GM21515 (cell line): ENCODE data around the gene ST6GALNAC1.

Experiments used
- ATAC-seq: cut with Tn5 transposase; IDR thresholded peaks from one replicate; pipeline ENCODE4 v1.9.1; 2021; ENCODE audit not compliant: unreplicated experiment

ST6GALNAC1 gene, protein sequence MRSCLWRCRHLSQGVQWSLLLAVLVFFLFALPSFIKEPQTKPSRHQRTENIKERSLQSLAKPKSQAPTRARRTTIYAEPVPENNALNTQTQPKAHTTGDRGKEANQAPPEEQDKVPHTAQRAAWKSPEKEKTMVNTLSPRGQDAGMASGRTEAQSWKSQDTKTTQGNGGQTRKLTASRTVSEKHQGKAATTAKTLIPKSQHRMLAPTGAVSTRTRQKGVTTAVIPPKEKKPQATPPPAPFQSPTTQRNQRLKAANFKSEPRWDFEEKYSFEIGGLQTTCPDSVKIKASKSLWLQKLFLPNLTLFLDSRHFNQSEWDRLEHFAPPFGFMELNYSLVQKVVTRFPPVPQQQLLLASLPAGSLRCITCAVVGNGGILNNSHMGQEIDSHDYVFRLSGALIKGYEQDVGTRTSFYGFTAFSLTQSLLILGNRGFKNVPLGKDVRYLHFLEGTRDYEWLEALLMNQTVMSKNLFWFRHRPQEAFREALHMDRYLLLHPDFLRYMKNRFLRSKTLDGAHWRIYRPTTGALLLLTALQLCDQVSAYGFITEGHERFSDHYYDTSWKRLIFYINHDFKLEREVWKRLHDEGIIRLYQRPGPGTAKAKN

DNA sequence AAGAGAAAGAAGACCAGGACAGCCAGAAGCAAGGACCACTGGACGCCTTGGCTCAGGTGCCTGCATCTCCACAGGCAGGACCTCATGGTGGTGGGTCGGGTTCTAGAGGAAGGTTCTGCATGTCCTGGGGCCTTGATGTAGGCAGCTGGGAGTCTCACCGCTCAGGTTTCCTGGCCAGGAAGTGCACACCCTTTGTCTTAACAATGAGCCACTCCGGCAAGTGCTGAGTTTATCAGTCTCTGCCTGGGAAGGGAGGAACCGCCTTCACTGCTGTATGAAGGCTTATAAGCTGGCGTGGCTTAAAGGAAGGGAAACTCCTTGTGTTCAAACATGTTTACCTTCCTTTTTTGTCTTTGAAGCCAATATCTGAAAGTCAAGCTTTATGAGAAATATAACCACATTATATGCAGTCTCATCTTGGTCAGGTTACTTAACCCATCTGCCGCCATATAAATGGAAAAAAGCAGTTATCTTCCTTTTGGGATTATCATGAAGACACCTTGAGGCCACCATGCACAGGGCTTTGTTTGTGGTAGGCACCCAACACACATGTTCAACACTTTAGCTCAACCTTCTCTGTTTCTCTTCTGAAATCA lies at the start of gene ST6GALNAC1:
Gene ST6GALNAC1, minus strand, starts transcription at position 205 of the 596 bp plus-strand sequence. Its CDS starts 119 bp downstream, at position 86.
- ATAC-seq, result no peak

DNA sequence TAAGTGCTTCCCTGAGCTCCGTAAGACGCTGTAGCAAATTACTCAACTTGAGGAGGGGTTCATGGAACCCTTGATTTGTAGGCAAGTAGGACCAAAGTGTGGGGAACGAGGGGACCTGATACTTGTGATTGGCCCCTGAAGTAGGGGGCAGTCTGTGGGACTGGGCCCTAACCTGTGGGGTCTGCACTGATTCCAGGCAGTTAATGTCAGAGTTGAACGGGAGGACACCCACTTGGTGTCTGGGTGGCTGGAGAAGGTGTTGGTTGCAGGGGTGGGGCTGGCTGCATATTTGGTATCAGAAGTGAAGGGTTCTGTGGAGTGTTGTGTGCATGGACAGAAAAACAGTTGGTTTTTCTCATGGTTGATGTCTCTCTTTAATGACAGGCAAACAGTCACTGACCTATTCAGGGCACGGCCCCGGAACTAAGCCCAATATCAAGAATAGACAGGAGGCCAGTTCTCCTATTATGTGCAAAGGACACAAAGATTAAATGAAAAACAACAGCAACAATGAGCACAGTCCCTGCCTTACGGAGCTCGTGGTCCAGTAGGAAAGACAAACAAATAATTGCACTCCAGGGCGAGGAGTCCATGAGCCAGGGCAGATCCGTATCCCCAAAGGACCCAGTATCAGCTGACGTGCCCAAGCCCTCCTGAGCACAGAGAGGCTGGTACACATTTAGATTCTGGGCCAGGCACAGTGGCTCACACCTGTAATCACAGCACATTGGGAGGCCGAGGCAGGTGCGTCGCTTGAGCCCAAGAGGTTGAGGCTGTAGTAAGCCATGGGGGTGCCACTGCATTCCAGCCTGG lies 48.0 kb upstream of the ST6GALNAC1 start:
- ATAC-seq, result no peak

DNA sequence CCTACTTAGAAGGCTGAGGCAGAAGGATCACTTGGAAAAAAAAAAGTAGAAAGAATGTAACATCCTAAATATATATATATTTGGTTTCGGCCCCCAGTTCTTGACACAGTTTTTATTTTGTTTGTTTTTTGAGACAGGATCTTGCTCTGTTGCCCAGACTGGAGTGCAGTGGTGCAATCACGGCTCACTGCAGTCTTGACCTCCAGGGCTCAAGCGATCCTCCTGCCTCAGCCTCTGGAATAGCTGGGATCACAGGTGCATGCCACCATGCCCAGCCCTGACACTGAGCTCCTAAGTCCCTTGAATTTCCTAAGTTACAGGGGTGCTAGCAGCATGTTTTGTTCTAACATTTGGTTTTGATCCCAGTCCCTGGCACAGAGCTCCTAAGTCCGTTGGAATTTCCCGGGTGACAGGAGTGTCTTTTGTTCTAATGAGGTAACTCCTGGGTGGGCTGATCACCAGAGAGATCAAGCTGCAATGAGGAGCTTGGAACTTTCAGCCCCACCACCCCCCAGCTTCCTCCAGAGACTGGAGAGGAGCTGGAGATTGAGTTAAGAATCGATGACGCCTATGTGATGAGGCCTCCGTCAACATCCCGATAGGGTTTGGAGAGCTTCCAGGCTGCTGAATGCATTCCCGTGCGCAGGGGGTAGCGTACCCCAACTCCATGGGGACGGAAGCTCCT lies 47.2 kb upstream of the ST6GALNAC1 start:
- no peak for ATAC-seq

DNA sequence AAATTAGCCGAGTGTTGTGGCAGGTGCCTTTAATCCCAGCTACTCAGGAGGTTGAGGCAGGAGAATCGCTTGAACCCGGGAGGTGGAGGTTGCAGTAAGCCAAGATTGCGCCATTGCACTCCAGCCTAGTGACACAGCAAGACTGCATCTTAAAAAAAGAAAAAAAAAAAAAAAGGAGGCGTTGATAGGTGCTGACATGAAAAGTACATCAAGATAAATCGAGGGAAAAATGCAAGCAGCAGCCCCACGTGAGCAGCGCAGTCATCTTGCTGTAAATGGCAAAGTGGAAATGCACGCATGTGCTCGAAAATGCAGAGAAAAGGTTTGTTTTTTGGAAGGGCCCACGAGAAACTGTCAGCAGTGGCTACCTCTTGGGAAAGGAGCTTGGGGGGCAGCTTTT lies 46.3 kb upstream of the ST6GALNAC1 start:
- ATAC-seq, result no peak

DNA sequence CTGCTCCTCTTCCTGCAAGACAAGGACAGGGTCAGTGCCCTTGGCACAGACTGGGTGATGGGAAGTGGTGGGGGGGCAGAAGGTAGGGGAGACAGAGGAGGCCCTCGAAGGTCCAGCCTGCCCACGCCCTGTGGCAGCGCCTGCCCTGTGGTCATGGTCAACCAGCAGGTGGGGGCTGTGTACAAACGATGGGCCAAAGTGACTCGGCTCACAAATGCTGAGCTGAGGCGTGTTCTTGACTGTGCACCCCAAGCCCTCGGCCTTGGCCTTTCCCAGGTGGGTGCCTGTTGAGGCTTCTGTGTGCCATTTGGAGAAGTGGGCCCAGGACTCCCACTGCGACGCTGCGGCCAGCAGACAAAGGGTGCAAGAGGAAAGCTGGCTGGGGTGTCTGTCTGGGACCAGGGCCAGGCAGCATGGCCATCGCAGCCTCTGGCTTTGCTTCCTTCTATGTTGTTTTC lies 44.6 kb upstream of the ST6GALNAC1 start:
- ATAC-seq, result no peak

DNA sequence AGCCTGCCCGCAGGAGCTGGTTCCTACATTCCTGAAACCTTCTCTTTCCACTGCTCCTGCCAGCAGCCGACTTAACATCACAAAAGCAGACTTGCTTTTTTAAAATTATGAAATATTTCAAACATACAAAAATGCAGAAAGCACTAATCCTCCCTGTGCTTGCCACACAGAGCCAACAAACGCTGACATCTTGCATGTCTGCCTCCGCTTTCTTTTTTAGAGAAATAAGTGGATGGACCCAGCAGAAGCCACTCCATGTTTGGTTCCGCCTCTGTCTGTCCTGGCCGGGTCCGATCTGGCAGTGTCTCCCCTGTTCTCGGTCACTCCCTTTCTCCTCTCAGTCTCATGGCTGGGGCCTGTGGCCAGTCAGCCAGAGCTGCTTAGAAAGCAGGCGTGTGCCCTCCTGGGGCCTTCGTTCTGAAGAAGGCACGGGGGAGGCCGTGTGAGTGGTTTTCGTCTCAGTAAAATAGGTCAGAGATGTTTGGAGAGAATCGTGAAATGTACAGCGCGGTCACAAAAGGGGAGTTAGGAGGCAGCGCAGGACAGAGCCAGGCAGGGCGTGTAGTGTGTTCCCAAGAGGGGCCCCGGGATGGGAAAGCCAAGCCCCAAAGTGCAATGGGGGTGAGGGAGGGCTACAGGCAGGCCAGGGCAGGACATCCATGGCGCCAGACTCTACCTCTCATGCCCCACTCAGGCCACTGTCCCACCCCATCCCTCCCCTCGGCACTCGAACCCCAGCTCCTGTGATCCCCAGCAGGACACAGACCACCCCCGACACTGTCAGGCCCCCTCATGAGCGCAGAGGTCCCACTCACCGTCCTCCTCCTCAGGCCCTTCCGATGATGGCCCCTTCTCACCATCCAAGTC lies 44.0 kb upstream of the ST6GALNAC1 start:
- ATAC-seq, result no peak

DNA sequence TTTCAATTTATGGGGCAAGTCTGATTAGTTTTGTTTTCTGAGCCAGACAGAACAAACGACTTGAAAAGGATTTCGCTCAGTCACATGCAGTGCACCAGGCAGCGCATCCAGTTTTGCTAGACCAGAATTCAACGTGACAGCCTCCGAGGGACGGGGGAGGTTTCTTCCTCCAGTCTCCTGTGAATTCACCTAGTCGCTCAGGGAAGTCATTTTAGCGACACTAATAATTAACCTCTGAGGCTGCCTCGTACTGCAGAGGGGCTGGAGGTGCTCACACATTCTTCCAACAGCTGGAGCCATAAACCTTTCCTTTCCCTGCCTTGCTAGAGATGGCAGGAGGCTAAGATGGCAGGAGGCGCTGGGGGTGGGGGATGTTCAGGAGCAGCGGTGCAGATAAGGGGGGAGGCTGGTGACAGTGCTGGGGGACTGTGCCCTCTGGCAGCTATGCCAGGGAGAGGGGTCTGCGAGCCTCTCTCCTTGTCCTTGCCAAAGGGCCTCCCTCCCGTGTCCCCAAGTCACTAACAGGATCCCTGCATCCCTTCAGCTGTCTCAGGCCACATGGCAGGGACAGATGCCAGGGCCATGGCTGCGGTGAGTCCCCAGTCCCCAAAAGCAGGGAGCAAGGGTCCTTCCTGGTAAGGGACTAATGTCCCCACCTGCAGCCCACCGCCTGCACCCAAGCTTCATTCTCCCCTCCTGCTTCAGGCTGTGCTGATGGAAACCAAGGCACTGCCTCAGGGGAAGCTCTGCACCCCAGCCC lies 43.2 kb upstream of the ST6GALNAC1 start:
- no peak for ATAC-seq

DNA sequence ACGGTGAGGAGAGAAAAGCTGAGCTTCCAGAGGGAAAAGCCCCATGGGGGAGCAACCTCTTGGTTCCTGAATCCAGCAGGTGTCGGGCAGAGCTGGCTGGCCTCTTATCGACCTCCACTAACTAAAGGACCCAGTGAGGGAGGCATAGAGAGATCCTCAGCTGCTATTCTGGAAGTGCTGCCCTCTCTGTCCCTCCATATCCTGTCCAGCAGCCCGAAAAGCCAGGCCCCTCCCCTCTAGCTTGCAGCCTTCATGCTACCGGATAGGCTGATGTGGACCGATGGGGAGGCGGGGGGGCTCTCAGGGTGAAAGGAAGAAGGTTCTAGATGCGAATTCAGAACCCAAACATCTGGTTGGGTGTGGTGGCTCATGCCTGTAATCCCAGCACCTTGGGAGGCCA lies 42.3 kb upstream of the ST6GALNAC1 start:
- ATAC-seq, result no peak

DNA sequence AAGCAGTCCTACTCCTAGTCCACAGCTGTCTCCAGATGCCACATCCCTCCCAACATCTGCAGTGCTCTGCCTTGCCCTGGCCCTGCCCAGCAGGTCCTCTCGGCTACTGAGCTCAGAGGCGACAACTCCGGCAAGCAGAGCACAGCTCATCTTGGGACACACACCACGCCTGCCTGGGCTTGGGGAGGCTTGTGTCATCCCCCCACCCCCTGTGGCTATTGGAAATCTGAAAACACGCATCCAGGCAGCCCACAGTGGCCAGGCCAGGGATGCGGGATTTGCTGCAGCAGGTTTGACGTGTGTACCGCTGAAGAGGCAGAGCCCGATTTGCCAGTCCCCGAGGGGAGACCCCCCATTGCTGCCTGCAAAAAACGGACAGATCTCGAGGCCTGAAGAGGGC lies 41.8 kb upstream of the ST6GALNAC1 start:
- no peak for ATAC-seq

DNA sequence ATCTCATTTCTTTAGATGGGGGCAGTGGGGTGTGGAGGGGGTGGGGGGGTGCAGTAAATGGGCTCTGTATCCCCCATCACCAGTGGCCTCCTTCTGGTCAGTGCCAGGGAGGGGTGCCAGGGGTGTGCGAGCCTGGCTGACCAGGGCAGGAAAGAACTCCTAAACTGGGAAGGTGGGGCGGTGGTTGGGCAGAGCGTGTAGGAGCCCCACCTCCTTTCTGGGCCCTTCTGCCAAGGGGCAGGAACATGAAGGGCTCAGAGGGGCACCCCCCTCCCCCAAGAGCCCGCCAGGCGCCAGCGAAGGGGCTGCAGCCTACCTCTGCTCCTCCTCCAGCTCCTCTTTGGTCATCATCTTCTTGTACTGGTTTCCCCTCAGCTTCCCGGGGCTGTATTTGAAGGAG lies 41.2 kb upstream of the ST6GALNAC1 start:
- no peak for ATAC-seq

DNA sequence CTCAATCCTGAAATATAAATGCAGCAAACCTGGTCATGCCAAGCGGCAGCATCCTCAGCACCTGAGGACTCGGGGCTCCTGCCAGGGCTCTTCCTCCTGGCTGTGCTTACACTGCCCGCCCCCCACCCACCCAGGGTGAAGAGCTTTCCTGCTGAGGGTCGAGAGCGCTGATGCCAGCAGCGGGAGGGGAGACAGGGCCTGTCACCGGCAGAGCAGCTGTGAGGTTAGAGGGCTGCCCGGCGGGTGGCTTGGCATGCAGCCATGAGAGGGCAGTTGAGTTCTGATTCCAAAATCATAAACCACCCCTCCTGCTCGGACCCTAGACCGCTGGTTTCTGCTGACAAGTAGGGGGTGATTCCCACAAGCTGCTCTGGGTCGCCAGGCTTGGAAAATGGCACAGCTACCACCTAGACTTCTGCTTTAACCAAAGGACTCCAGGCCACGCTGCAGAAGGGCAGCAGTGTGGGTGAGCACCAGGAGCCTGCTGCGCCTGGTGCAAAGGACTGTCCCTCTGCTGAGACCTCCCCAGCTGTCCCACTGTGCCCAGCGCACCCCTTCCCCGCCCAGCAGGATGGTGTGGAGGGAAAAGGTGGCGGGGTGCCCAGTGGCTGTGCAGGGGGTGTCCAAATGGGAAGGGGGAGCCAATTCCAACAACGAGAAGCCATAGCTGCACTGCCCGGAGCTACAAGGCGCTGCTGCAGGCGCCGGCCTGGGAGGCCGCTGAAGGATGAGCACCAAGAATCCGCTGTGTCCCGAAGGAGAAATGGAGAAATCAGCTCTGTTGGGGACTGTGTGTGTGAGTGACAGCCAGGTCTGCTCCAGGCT lies 40.6 kb upstream of the ST6GALNAC1 start:
- ATAC-seq, result no peak

DNA sequence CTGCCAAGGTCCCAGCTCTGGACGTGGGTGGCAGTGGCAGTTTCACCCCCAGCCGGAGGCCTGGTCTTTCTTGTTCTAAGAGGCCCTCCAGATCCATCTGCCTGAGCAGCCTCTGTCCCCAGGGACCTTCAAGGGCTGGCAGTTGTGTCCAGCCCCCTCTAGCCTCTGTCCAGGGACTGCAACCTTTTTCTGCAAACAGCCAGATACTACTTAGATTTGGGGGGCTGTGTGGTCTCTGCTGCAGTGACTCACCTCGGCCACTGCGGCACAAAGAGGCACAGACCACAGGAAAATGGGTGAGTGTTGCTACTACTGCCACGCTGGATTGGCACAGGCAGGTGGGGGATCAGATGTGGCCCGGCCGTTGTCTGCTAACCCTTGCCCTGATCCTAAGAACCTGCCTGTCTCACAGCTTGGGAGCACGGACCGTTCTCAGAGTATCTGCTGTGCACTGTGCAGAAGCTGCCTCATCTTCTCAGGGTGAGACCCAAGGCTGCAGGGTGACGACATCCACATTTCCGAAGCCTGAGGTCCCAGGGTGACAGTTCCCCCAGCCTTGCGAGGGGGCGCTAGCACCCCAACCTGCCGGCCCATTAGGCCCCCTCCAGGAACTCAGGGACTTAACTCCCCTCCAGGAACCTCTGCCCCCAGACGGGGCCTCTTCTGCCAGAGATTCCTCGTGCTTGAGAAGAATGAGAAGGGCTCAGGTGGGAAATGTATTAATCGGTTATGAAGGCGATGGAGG lies 39.6 kb upstream of the ST6GALNAC1 start:
- no peak for ATAC-seq

DNA sequence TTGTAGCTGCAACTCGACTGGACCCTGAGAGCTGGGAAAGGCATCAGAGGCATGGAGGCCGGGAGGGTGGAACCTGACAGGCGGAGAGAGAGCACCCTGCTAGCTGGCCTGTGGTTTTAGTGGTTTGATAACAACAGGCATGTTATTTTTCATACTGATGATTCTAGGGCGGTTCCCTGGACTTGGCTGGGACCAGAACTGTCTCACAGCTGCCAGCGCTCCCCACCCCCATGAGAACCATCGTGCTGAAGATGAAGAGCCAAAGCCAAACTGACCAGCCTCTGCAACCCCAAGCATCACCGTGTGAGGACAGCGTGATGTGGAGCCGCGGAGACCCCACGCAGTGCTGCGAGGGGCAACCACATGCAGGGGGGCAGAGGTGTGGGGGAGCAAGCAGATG lies 38.7 kb upstream of the ST6GALNAC1 start:
- no peak for ATAC-seq

DNA sequence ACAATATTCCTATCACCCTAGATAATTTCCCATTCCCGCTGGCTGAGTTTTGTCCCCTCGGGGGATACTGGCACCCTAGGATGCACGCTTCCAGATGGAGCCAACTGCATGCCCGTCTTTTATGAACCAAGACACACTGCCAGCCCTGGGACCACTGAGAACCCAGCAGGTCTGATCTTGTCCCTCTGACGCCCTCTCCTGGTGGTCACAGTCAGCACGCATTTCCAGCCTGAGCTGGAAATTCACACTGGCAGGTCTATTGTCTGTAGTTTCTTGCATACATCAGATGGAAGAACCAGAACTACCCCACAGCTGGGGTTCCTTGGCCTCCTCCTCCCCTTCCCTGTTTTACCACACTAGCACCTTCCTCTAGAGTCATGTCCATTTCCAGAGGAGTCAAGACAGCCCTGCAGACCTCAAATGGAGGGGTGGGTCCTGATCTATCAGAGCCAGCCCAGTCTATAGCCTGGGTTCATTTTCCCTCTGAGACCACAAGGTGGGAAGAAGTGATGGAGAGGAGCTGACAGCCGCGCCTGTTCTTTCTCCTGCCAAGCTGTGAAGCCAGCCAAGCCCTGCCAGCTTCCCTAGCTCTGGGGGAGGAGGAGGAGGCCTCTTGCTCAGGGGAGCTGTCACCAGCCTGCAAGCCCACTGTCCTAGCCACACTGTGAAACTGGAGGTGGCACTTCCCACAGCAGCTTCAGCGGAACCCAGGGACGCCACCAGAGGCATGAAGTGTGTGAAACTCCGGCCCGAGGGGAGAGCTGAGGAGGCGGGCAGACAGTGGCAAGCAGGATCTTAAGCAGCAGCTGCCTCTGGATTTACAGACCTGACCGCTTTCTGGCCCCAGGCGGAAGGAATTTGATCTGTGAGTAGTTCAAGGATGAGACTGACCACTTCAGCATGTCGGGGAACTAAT lies 37.9 kb upstream of the ST6GALNAC1 start:
- ATAC-seq, result no peak

DNA sequence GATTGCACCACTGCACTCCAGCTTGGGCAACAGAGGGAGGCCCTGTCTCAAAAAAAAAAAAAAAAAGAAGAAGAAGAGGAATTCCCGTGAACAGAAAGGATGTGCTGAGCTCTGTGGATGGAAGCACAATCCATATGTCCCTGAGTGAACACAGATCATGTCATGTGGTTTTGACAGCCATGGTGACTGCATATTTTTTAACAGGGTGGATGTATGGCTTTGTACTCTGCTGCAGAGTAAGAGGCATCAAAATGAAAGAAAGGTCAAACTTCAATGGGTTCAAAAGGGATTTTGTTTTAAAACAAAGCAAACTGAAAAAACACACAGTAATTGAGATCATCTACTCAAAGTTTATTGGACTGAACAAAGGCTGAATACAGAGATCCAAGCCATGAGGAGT lies 35.7 kb upstream of the ST6GALNAC1 start:
- no peak for ATAC-seq

DNA sequence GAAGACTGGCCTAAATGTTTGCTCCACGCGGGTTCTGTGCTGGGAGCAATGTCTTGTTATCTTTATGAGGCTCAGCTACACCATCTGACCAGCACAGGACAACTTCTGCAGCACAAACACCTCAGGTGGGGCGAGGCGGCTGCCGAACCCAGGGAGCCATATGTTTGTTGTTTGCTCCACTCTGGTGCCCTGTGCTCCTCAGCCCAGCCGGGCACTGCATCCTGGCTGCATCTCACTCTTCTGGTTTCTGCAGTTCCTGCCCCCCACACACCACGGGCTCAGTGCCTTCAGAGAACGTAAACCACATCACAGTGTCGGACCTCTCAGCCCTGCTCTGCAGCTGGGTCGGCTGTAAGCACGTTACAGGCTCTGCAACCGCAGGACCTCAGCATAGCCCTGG lies 34.8 kb upstream of the ST6GALNAC1 start:
- no peak for ATAC-seq
